GM10266 (cell line): Measurements from ENCODE around the gene SLC13A4.
"Not testable (repeated sequence)": the region's sequence is repeated elsewhere in the genome, so short reads cannot be mapped to it uniquely, and the experiment has no call there.

Experiments used
- DNase-seq: peaks from one replicate; pipeline ENCODE4 v3.0.0; 2012; ENCODE audit errors: extremely low spot score
- TF ChIP-seq, protein P1 (sequence below): IDR thresholded peaks from 2 replicates; pipeline ENCODE4 v1.5.1; 2012; ENCODE audit warnings: mild to moderate bottlenecking, low read depth; ENCODE audit not compliant: control insufficient read depth, insufficient read depth; ENCODE audit errors: missing control alignments

SLC13A4 gene

DNA sequence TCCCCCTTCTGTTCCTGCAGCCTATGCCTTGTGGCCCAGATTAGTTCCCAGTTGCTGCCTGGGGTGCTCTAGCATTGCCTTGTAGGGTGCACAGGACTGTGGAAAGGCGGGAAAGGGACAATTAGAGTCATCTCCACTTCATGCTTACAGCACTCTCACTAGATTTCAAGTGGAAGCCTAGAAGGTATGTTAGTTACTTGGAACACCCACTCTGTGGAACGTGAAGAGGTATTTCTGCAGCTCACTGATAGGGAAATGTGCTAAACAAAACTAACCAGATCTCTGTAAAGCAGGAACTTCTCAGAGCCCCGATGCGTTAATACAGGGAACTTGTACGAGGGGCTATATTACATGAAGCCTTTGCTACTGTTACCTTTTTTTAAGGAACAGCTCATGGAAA lies 46.2 kb downstream of the SLC13A4 start:
- DNase-seq = no peak
- TF ChIP-seq, protein P1, sequence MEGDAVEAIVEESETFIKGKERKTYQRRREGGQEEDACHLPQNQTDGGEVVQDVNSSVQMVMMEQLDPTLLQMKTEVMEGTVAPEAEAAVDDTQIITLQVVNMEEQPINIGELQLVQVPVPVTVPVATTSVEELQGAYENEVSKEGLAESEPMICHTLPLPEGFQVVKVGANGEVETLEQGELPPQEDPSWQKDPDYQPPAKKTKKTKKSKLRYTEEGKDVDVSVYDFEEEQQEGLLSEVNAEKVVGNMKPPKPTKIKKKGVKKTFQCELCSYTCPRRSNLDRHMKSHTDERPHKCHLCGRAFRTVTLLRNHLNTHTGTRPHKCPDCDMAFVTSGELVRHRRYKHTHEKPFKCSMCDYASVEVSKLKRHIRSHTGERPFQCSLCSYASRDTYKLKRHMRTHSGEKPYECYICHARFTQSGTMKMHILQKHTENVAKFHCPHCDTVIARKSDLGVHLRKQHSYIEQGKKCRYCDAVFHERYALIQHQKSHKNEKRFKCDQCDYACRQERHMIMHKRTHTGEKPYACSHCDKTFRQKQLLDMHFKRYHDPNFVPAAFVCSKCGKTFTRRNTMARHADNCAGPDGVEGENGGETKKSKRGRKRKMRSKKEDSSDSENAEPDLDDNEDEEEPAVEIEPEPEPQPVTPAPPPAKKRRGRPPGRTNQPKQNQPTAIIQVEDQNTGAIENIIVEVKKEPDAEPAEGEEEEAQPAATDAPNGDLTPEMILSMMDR = no peak

DNA sequence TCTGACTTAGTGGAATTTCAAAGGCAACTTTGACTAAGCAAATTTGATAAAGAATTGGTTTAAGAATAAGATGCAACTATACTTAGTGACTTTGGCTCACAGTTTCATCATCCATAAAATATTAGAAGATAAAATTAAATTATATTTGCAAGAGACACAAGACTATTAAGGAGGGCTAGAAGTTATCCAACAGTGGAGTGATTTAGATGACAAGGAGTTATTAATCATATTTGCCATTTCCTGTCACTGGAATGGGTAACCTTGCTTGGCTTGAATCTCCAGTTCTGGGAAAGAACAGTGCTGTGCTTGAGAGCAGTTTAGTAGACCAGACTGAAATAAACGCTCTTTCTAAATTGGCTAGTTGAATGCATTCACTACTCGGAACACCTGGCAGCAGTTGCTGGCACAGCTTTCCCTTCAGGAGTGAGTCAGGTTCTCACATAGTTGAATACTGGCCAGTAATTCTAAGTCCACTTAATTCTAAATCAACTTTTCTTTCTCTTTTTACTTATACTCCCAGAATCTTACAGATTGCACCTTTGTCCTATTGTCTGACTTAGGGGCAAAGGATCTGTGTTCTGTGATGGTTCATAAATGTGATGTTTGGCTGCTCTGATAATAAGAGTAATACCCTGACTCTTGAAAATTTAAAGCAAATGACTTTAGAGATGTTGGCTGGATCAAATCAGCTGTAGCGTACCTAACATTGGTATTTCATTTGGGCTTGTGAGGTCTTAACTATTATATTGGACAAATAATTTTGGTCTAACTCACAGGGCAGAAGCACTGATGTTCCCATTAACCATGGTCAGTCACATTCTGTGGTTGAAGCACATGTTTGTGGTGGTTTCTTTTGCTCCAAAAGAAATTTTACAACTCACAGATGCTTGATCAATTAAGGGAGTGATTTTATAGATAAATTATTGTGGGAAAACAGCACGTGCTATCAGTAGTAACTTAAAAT lies 49.1 kb downstream of the SLC13A4 start:
- DNase-seq = no peak
- TF ChIP-seq, protein P1 = no peak

DNA sequence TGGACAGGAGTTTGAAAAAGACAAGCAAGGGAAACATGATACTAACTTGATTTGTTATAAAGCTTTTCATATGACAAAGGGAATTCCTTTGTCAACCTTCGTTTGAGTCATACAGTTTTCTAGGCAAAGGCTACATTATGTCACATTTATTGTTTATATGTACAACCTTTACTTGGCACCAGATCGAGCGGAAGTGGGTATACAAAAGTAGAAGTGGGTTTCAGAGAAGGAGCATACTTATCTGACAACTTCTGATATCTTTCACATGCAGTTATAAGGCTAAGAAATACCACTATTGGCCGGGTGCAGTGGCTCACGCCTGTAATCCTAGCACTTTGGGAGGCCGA lies 54.7 kb downstream of the SLC13A4 start:
- DNase-seq = no peak
- TF ChIP-seq, protein P1 = no peak

DNA sequence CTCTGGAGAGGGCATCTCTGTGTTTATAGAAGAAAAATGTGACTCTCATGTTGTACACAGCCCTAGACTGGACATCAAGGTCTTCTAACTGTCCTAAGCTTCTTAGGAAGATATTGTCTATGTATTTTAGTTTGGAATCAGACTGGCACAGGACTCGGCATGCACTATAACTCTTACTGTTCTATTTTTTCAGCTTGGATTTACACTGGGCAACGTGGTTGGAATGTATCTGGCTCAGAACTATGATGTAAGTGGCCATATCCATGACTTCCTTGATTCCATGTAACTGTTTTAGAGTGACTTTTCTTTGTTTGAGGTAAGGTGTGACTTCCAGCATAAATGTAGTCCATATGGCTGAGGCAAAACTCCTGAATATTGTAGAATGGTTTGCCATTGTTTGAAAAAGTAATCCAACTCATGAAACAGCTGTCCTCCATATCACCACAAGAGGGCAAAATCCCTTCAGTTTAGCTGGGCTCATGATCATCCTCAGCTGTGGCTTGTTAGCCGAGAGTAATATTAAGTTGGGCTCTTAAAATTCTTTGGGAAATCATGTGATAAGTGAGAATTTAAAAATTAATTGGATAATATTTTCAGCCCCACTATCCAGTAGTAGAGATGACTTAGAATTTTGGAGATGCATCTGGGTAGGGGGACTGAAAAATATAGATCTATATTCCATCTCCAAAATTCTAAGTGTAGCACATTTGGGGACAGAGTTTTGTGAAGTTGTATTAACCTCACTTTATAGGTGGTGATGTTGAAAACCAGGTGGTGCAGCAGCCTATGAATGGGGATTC lies 55.2 kb downstream of the SLC13A4 start:
- DNase-seq = peak; percentile 38

DNA sequence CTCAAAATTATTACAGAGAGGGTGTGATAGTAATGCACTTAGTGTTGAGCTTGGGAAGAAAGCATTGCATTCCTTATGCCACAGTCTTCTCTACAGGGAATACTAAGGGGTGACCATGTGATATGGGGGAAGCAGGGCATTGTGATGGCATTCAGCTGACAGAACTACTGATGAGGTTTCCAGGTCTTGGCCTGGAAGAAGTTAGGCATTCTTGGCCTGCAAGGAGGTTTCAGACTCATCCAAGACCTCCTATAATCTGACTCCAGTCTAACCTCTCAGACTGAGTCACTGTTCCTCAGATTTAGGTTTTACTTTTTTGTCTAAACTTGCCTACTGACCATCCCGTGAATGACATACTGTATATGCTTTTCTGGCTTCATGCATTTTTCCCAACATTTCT lies 57.8 kb downstream of the SLC13A4 start:
- DNase-seq = no peak
- TF ChIP-seq, protein P1 = no peak

More for the DNA sequence above, 55.2 kb downstream of the SLC13A4 start:
- TF ChIP-seq, protein P1 = peak; percentile 46

DNA sequence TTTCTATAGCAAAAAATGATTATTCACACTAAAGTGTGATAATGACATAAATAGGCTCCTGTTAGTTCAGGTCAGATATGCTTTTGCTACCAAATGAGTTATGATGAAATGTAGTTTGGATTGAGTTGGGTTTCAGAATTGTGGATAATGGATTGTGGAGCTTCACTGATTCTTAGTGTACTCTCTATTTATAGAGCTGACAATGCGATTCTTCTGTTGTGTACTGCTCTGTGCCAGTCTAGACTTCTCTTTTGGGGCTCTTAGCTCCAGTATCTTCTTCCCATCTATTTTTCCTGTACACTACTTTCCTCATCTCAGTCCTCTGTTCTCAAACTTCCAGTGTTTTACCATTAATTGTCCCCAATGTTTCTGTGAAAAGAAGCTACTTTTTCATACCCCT lies 58.2 kb downstream of the SLC13A4 start:
- TF ChIP-seq, protein P1 = no peak
- no peak for DNase-seq

DNA sequence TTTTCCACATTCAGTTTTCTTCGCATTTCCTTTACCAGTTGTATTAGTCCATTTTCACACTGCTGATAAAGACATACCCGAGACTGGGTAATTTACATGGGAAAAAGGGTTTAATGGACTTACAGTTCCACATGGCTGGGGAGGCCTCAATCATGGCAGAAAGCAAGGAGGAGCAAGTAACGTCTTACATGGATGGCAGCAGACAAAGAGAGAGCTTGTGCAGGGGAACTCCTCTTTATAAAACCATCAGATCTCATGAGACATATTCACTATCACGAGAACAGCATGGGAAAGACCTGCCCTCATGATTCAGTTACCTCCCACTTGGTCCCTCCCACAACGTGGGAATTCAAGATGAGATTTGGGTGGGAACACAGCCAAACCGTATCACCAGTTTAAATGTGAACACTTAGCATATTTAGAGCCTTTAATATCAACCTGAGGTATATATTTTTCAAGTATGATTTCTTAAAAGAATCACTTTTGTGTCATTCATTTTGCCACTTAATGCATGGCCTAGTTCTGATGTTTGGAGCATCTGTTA lies 59.1 kb downstream of the SLC13A4 start:
- DNase-seq = not testable (repeated sequence)

DNA sequence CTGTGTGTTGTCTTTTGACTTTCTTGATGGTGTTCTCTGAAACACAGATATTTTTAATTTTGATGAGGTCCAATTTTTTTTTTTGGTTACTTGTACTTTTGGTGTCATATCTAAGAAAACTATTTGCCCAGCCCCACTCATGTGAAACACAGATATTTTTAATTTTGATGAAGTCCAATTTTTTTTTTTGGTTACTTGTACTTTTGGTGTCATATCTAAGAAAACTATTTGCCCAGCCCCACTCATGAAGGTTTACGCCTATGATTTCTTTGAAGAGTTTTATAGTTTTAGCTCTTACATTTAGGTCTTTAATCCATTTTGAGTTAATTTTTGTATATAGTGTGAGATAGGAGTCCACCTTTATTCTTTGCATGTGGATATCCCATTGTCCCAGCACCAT lies 60.4 kb downstream of the SLC13A4 start:
- not testable (repeated sequence) for DNase-seq
